HuH-7 (cell line): ENCODE data around the gene SPON1.
"Not testable (repeated sequence)": the region's sequence is repeated elsewhere in the genome, so short reads cannot be mapped to it uniquely, and the experiment has no call there.

Experiments used
- DNase-seq: peaks from one replicate; pipeline ENCODE4 v3.0.0; 2011; ENCODE audit warnings: low spot score

SPON1 gene

GRCh38 chr11:14270690-14271542 lies 308.4 kb downstream of the SPON1 start:
- DNase-seq: no peak

GRCh38 chr11:14273895-14274294 lies 311.4 kb downstream of the SPON1 start:
- no peak for DNase-seq

DNA sequence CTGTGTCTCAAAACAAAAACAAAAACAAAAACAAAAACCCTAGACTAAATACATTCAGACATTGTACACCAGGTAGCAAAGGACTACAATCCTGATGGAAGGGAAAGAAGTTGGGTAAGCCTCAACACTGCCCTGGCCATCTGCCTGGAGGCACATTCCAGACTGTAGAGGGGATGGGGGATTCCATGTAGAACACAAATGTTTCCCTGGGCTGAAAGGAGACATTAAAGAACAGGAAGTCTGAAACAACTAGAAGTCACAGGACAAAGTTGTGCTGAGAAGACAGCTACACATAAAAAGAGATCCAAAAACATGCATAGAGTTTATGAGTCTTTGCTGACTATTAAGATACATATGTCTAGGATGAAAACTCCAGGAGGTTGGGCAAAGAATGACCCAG lies 312.6 kb downstream of the SPON1 start:
- DNase-seq: no peak

- not testable (repeated sequence) for DNase-seq
Observed at GRCh38 chr11:14278869-14279268, 316.3 kb downstream of the SPON1 start.

DNA sequence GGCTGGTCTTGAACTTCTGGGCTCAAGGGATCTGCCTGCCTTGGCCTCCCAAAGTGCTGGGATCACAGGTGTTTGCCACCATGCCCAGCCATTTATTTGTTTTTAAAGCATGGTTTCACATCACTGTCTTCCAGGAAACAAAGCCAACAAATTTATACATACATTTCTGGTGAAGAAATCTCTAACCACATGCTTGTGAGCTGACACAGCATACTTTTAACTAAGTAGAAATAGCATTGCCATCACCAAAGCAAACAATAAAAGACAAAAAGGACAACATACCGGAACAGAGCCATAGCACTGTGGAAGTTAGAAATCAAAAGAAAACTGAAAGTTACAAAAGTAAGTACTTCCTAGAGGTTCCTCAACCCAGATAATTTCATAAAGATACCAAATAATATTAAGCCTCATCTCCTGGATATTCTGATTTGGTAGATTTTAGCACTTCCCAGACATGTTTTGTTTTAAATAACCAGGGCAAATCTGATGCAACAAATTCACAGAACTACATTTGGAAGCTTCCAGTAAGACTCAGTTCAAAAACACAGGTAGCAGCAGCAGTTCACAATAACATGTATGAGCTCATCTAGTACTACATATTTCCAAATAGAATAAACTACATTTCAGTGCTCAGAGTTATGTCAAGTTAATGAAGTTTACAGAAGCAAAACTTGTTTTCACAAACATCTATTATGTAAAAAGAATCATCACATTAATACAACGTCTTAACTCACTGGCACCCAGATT lies 325.8 kb downstream of the SPON1 start:
- no peak for DNase-seq

DNA sequence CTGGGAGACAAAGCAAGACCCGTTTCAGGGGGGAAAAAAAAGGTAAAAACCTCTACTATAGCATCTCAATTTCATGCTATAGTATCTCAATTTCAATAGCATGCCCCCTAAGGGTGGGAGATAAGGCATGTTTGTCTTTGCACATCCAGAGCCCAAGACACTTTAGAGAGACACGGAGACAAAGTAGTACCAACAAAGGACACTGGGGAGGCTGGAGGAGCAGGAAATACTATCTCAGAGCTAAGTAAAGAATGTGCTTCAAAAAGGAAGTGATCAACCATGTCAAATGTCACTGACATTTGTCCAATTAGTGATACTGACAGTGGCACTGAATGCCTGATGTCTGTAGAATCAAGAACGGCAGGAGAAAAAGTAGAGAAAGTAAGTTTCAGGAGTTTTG lies 327.9 kb downstream of the SPON1 start:
- DNase-seq: no peak

- no peak for DNase-seq
Observed at GRCh38 chr11:14299921-14300320, 337.4 kb downstream of the SPON1 start.

- peak; percentile 61 for DNase-seq
Observed at GRCh38 chr11:14300661-14301304, 338.3 kb downstream of the SPON1 start.

- DNase-seq: no peak
Observed at GRCh38 chr11:14304601-14305000, 342.1 kb downstream of the SPON1 start.

- no peak for DNase-seq
Observed at GRCh38 chr11:14305649-14306048, 343.1 kb downstream of the SPON1 start.

- no peak for DNase-seq
Observed at GRCh38 chr11:14306481-14306880, 344.0 kb downstream of the SPON1 start.

GRCh38 chr11:14308114-14308896 lies 345.8 kb downstream of the SPON1 start:
- DNase-seq: peak; percentile 40

- DNase-seq: no peak
Observed at GRCh38 chr11:14308897-14309387, 346.4 kb downstream of the SPON1 start.

DNA sequence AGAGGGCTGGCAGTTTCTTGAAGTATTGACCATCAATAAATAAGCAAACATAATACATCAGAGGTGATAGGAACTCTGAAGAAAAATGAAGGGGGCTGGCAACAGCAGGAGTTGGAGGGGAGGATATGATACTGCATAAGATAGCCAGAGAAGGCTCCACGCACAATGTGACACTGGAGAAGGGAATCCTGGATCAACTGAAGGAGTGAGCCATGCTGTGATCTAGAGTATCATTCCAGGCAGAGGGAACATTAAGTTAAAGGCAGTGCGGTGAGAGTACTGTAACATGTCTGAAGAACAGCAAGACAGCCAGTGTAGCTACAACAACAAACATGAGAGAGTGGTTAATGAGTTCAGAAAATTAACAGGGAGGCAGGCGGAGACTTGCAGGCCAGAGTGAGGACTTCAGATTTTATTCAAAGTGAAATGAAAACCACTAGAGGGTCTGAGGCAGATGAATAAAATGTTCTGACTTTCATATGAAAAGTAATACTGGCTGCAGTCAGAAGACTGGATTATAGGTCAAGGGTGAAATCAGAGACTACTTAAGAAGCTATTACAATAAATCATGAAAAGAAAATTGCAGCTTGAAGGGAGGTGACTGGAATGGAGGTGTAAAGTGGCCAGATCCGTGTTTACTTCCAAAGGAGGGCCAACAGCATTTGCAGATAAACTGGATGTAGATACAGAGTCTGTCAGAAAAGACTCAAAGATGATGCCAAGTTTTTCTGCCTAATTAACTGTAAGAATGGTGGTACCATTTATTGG lies 347.1 kb downstream of the SPON1 start:
- DNase-seq: no peak

GRCh38 chr11:14310679-14311078 lies 348.2 kb downstream of the SPON1 start:
- DNase-seq: no peak

- DNase-seq: no peak
Observed at GRCh38 chr11:14312736-14313438, 350.4 kb downstream of the SPON1 start.

DNA sequence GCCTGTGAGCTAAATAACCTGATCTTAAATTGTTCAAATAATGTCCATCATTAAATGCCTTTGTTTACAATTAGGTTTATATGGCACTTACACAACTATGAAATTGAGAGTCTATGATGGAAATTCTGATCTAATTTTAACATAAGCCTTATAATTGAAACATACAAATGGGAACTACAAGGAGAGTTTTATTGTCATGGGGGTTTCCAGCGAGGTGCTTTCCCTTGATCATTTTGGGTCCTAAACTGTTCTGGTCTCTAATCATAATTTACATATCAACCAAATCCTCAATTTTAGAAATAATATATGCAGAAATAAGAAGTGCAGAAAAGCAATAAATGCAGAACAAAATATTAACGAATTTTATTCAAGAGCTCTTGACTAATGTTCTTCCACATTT lies 351.6 kb downstream of the SPON1 start:
- no peak for DNase-seq

GRCh38 chr11:14315130-14315529 lies 352.6 kb downstream of the SPON1 start:
- DNase-seq: no peak
